ENCODE data around the gene CAMKK2.

GRCh38 chr12:121294151-121294889 lies 2.2 kb downstream of the CAMKK2 start:
- TF ChIP-seq POLR2A (IDR thresholded peaks at IDR 0.05; ENCODE audit: low read depth, low read length) = no peak
- no peak for TF ChIP-seq POLR2AphosphoS5 (IDR thresholded peaks at IDR 0.05; ENCODE audit: low read depth, low read length)
